SK-N-SH (cell line): ENCODE results near the gene PFDN1. TPM values are rescaled to one million over a fixed set of nuclear protein-coding genes. Genes with fewer than 3 reads are reported as not detected.

Experiments used
- CTCF ChIA-PET: fragments of 300-600, 350-600 bp; formaldehyde crosslinking; extraction: SDS; loops from one replicate; lab custom pipeline; 2021; lab: Yijun Ruan, JAX
- POLR2A ChIA-PET: fragments of 350-600 bp; sonication (Branson Sonifier 250); formaldehyde crosslinking; extraction: SDS; loops from one replicate; lab custom pipeline; 2020; ENCODE audit warnings: antibody characterized with exemption, inconsistent platforms; lab: Yijun Ruan, JAX
- DNase-seq: peaks from one replicate; pipeline ENCODE4 v3.0.0; 2012
- H2AFZ ChIP-seq: fragments of 200-600 bp; sonication (generic); 2 replicates; pipeline ENCODE4 v1.8.1; 2016; ENCODE audit warnings: antibody characterized with exemption, mild to moderate bottlenecking, low read depth
- H3F3A ChIP-seq: fragments of 200-600 bp; sonication (generic); replicated peaks from 2 replicates; pipeline ENCODE3; 2016; ENCODE audit warnings: antibody characterized with exemption, mild to moderate bottlenecking; ENCODE audit not compliant: insufficient read depth
- H3K27ac ChIP-seq, 2 experiments: fragments of 200-500 bp in 1 of 2; fragments of 200-600 bp in 1 of 2; sonication (Bioruptor generic) in 1 of 2; sonication (generic), shearing (Covaris generic) in 1 of 2; 2 replicates each; pipeline versions ENCODE4 v1.5.1 to v1.6.1; 2014 to 2016; ENCODE audit warnings: low read depth in 2 of 2, inconsistent platforms in 1 of 2, low read length in 1 of 2, mild to moderate bottlenecking in 1 of 2, mixed read lengths in 1 of 2
- H3K27me3 ChIP-seq: fragments of 200-600 bp; sonication (generic), shearing (Covaris generic); 2 replicates; pipeline ENCODE4 v1.6.1; 2016; ENCODE audit warnings: mixed run types; ENCODE audit not compliant: insufficient read depth
- H3K36me3 ChIP-seq, 2 experiments: fragments of 200-500 bp in 1 of 2; fragments of 200-600 bp in 1 of 2; sonication (Bioruptor generic) in 1 of 2; sonication (generic) in 1 of 2; replicated peaks in 1 of 2; 2 replicates each; pipeline versions ENCODE3 to v1.5.1; 2014 to 2016; ENCODE audit warnings: low read length in 1 of 2, mild to moderate bottlenecking in 1 of 2; ENCODE audit not compliant: insufficient read depth in 2 of 2, control insufficient read depth in 1 of 2
- H3K4me1 ChIP-seq, 2 experiments: fragments of 200-500 bp in 1 of 2; fragments of 200-600 bp in 1 of 2; sonication (Bioruptor generic) in 1 of 2; sonication (generic), shearing (Covaris generic) in 1 of 2; 2 replicates each; pipeline versions ENCODE4 v1.5.1 to v1.6.1; 2014 to 2016; ENCODE audit warnings: low read depth in 1 of 2, low read length in 1 of 2, mixed run types in 1 of 2; ENCODE audit not compliant: insufficient read depth in 2 of 2, control insufficient read depth in 1 of 2
- H3K4me2 ChIP-seq: fragments of 200-600 bp; sonication (generic), shearing (Covaris generic); 2 replicates; pipeline ENCODE4 v1.6.1; 2017; ENCODE audit warnings: mixed run types
- H3K4me3 ChIP-seq, 2 experiments: fragments of 200-500 bp in 1 of 2; fragments of 200-600 bp in 1 of 2; sonication (Bioruptor generic) in 1 of 2; sonication (generic), shearing (Covaris generic) in 1 of 2; 2 replicates each; pipeline versions ENCODE4 v1.5.1 to v1.8.1; 2014 to 2016; ENCODE audit warnings: low read depth in 2 of 2, inconsistent platforms in 1 of 2, low read length in 1 of 2, mild to moderate bottlenecking in 1 of 2, mixed read lengths in 1 of 2, moderate library complexity in 1 of 2
- H3K79me2 ChIP-seq: fragments of 200-600 bp; sonication (generic); 2 replicates; pipeline ENCODE4 v1.8.1; 2017; ENCODE audit warnings: mild to moderate bottlenecking; ENCODE audit not compliant: insufficient read depth
- H3K9ac ChIP-seq: fragments of 200-600 bp; sonication (generic); 2 replicates; pipeline ENCODE4 v1.6.1; 2017; ENCODE audit warnings: mixed run types
- H3K9me2 ChIP-seq: fragments of 200-600 bp; sonication (generic); 2 replicates; pipeline ENCODE4 v1.6.1; 2017; ENCODE audit warnings: mixed run types
- H3K9me3 ChIP-seq: fragments of 200-600 bp; sonication (generic); 2 replicates; pipeline ENCODE4 v1.6.1; 2017; ENCODE audit warnings: mixed run types, mild to moderate bottlenecking, moderate library complexity
- H4K20me1 ChIP-seq: fragments of 200-600 bp; sonication (generic); 2 replicates; pipeline ENCODE4 v1.6.1; 2017; ENCODE audit warnings: mild to moderate bottlenecking, mixed run types; ENCODE audit not compliant: insufficient read depth
- CHD2 ChIP-seq: fragments of 150-350 bp; IDR thresholded peaks from 2 replicates; pipeline ENCODE4 v1.6.1; 2018; ENCODE audit warnings: low read length; ENCODE audit not compliant: partially characterized antibody
- ELF1 ChIP-seq: IDR thresholded peaks from 2 replicates; pipeline ENCODE4 v1.4.0; 2012
- EZH2phosphoT487 ChIP-seq: fragments of 200-600 bp; sonication (generic); IDR thresholded peaks from 2 replicates; pipeline ENCODE4 v1.6.1; 2017; ENCODE audit warnings: low read depth, mixed run types, mild to moderate bottlenecking, antibody characterized with exemption, moderate library complexity, borderline replicate concordance
- FOXJ3 ChIP-seq: sonication (generic); formaldehyde crosslinking; IDR thresholded peaks from 2 replicates; pipeline ENCODE4 v1.5.1; 2020; ENCODE audit warnings: mild to moderate bottlenecking, missing genetic modification reagents
- GABPA ChIP-seq: IDR thresholded peaks from 2 replicates; pipeline ENCODE4 v1.4.0; 2012; ENCODE audit warnings: low read depth, mild to moderate bottlenecking
- JUND ChIP-seq: IDR thresholded peaks from 2 replicates; pipeline ENCODE4 v1.4.0; 2012
- MXI1 ChIP-seq: IDR thresholded peaks from 2 replicates; pipeline ENCODE4 v1.6.1; 2012; ENCODE audit warnings: mild to moderate bottlenecking, low read depth, low read length, improper control_type of control experiment
- NFIC ChIP-seq: IDR thresholded peaks from 2 replicates; pipeline ENCODE4 v1.4.0; 2012; ENCODE audit warnings: borderline replicate concordance
- NRF1 ChIP-seq: IDR thresholded peaks from 2 replicates; pipeline ENCODE4 v1.6.1; 2012; ENCODE audit warnings: low read depth, mild to moderate bottlenecking, low read length
- POLR2AphosphoS5 ChIP-seq: IDR thresholded peaks from 2 replicates; pipeline ENCODE4 v1.6.1; 2012; ENCODE audit warnings: low read depth, low read length
- RAD21 ChIP-seq: IDR thresholded peaks from 2 replicates; pipeline ENCODE4 v1.6.1; 2012; ENCODE audit warnings: mild to moderate bottlenecking, low read length
- RCOR1 ChIP-seq: fragments of 150-350 bp; IDR thresholded peaks from 2 replicates; pipeline ENCODE4 v1.6.1; 2017; ENCODE audit warnings: antibody characterized with exemption, low read length
- SIN3A ChIP-seq: IDR thresholded peaks from 2 replicates; pipeline ENCODE4 v1.6.1; 2012; ENCODE audit warnings: low read depth, mild to moderate bottlenecking, low read length, moderate library complexity, borderline replicate concordance
- TCF12 ChIP-seq: IDR thresholded peaks from 2 replicates; pipeline ENCODE4 v1.4.0; 2012
- YY1 ChIP-seq: IDR thresholded peaks from 2 replicates; pipeline ENCODE4 v1.4.0; 2012; ENCODE audit warnings: low read depth, mild to moderate bottlenecking
- WGBS: methylation state at CpG from one replicate; pipeline ENCODE4 v1.1.6; 2017; ENCODE audit warnings: low lambda C conversion rate; 5-methylcytosine and 5-hydroxymethylcytosine counted together
- polyA plus RNA-seq, 3 experiments: library from polyadenylated mRNA; depleted of rRNA; stranded (reverse); fragments of >200 nt; gene quantifications; 2 replicates each; pipeline ENCODE4 v1.2.3, GENCODE V29; 2012
- TF ChIP-seq, protein P1 (sequence below): fragments of 200-600 bp; sonication (generic); IDR thresholded peaks from 2 replicates; pipeline ENCODE4 v1.6.1; 2017; ENCODE audit warnings: antibody characterized with exemption, mild to moderate bottlenecking, moderate library complexity
- TF ChIP-seq, protein P2 (sequence below): IDR thresholded peaks from 2 replicates; pipeline ENCODE4 v1.6.1; 2012; ENCODE audit warnings: mild to moderate bottlenecking, low read depth, low read length, moderate library complexity
- TF ChIP-seq, protein P3 (sequence below): IDR thresholded peaks from 2 replicates; pipeline ENCODE4 v1.4.0; 2012; ENCODE audit warnings: low read depth
- TF ChIP-seq, protein P4 (sequence below): IDR thresholded peaks from 2 replicates; pipeline ENCODE4 v1.4.0; 2012; ENCODE audit warnings: low read depth, borderline replicate concordance

PFDN1 gene
- polyA plus RNA-seq, 1 of the 3 experiments (the other 2 are of a cell fraction), result 55.2 TPM

DNA sequence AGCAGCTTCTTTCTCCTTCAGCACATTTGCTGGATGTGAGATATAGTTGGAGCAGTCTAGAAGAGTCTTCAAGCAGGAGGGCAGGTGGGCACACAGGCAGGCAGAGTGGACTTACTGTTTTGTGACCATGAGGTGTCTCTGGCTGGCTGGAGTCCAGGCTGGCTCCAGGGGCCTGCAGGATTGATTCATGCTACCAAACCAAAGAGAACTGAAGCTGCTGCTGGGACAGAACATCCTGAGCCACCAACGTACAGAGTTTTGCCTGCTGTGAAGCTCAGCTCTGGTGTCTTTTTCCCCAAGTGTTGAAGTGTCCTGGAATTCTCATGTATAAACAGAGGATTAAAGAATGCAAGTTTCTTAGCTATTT, 82.2 kb downstream of the PFDN1 start:
- Histone ChIP-seq H4K20me1 (no peaks in the 10 kb centered on the region), H3K9ac (no peak overlapping the region), H3K9me2 (no peaks in the 10 kb centered on the region), H3K4me3 (no peak overlapping the region), H2AFZ (no peak overlapping the region), H3F3A (peaks cover 35% of the 10 kb centered on the region), H3K79me2 (no peaks in the 10 kb centered on the region; the same call in 1 of the 2 replicates), H3K27ac (peak overlapping the region in 1 of 2 experiments; percentile 86; a peak in 3 of 4 replicates), H3K4me1 (peaks cover 33 to 41% of the 10 kb centered on the region in 2 experiments), H3K4me2 (peak overlapping the region; percentile 60), H3K36me3 (no peaks in the 10 kb centered on the region), H3K9me3 (no peaks in the 10 kb centered on the region), H3K27me3 (no peaks in the 10 kb centered on the region)
- WGBS, result 38% methylated on average over 1 of the region's 1 CpG
- POLR2A ChIA-PET, result no interaction called here
- CTCF ChIA-PET, result interaction anchor here (0.6 to 1.4 kb wide), 5 partner anchors 13 to 132 kb away, joined by 3 to 5 read pairs (median 3); no protein-coding TSS in a partner anchor
- TF ChIP-seq EZH2phosphoT487 (no peak), RAD21 (no peak), POLR2AphosphoS5 (no peak), NFIC (no peak; the same call in 1 of the 2 replicates), FOXJ3 (CRISPR knock-in tag) (no peak), GABPA (no peak), YY1 (no peak), CHD2 (no peak), MXI1 (no peak), JUND (no peak), NRF1 (no peak), TCF12 (no peak), SIN3A (no peak), ELF1 (no peak), RCOR1 (no peak)
- TF ChIP-seq, protein P1, sequence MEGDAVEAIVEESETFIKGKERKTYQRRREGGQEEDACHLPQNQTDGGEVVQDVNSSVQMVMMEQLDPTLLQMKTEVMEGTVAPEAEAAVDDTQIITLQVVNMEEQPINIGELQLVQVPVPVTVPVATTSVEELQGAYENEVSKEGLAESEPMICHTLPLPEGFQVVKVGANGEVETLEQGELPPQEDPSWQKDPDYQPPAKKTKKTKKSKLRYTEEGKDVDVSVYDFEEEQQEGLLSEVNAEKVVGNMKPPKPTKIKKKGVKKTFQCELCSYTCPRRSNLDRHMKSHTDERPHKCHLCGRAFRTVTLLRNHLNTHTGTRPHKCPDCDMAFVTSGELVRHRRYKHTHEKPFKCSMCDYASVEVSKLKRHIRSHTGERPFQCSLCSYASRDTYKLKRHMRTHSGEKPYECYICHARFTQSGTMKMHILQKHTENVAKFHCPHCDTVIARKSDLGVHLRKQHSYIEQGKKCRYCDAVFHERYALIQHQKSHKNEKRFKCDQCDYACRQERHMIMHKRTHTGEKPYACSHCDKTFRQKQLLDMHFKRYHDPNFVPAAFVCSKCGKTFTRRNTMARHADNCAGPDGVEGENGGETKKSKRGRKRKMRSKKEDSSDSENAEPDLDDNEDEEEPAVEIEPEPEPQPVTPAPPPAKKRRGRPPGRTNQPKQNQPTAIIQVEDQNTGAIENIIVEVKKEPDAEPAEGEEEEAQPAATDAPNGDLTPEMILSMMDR, result no peak
- TF ChIP-seq, protein P2, sequence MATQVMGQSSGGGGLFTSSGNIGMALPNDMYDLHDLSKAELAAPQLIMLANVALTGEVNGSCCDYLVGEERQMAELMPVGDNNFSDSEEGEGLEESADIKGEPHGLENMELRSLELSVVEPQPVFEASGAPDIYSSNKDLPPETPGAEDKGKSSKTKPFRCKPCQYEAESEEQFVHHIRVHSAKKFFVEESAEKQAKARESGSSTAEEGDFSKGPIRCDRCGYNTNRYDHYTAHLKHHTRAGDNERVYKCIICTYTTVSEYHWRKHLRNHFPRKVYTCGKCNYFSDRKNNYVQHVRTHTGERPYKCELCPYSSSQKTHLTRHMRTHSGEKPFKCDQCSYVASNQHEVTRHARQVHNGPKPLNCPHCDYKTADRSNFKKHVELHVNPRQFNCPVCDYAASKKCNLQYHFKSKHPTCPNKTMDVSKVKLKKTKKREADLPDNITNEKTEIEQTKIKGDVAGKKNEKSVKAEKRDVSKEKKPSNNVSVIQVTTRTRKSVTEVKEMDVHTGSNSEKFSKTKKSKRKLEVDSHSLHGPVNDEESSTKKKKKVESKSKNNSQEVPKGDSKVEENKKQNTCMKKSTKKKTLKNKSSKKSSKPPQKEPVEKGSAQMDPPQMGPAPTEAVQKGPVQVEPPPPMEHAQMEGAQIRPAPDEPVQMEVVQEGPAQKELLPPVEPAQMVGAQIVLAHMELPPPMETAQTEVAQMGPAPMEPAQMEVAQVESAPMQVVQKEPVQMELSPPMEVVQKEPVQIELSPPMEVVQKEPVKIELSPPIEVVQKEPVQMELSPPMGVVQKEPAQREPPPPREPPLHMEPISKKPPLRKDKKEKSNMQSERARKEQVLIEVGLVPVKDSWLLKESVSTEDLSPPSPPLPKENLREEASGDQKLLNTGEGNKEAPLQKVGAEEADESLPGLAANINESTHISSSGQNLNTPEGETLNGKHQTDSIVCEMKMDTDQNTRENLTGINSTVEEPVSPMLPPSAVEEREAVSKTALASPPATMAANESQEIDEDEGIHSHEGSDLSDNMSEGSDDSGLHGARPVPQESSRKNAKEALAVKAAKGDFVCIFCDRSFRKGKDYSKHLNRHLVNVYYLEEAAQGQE, result no peak
- TF ChIP-seq, protein P3, sequence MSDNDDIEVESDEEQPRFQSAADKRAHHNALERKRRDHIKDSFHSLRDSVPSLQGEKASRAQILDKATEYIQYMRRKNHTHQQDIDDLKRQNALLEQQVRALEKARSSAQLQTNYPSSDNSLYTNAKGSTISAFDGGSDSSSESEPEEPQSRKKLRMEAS, result no peak
- TF ChIP-seq, protein P4, sequence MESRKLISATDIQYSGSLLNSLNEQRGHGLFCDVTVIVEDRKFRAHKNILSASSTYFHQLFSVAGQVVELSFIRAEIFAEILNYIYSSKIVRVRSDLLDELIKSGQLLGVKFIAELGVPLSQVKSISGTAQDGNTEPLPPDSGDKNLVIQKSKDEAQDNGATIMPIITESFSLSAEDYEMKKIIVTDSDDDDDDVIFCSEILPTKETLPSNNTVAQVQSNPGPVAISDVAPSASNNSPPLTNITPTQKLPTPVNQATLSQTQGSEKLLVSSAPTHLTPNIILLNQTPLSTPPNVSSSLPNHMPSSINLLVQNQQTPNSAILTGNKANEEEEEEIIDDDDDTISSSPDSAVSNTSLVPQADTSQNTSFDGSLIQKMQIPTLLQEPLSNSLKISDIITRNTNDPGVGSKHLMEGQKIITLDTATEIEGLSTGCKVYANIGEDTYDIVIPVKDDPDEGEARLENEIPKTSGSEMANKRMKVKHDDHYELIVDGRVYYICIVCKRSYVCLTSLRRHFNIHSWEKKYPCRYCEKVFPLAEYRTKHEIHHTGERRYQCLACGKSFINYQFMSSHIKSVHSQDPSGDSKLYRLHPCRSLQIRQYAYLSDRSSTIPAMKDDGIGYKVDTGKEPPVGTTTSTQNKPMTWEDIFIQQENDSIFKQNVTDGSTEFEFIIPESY, result no peak
- DNase-seq, result no peak
